OCI-LY3 (cell line): ENCODE data around the gene PLA2G4C.
A peak's percentile ranks its signal among the peaks of the same experiment; 100 is the strongest.

Source experiments
- H2AFZ ChIP-seq: fragments of 200-600, 300-600 bp; shearing (Covaris generic); 2 replicates; pipeline ENCODE4 v1.6.0; 2014; ENCODE audit warnings: antibody characterized with exemption, low read depth, low read length
- H3K27ac ChIP-seq: fragments of 200-600, 300-600 bp; sonication (generic); 2 replicates; pipeline ENCODE4 v1.5.1; 2014; ENCODE audit warnings: mild to moderate bottlenecking, low read length, moderate library complexity, mixed read lengths
- H3K27me3 ChIP-seq: fragments of 200-600, 300-600 bp; sonication (generic); 2 replicates; pipeline ENCODE4 v1.6.1; 2014; ENCODE audit warnings: low read depth, low read length, mixed read lengths
- H3K36me3 ChIP-seq: fragments of 200-600, 300-600 bp; sonication (generic); replicated peaks from 2 replicates; pipeline ENCODE3; 2014; ENCODE audit warnings: low read depth, low read length, mixed read lengths
- H3K4me1 ChIP-seq: fragments of 300-600, 200-600 bp; sonication (generic); 2 replicates; pipeline ENCODE4 v1.6.1; 2014; ENCODE audit warnings: low read length, mixed read lengths
- H3K4me2 ChIP-seq: fragments of 200-600, 300-600 bp; sonication (generic); 2 replicates; pipeline ENCODE4 v1.6.1; 2014; ENCODE audit warnings: low read length, mixed read lengths
- H3K4me3 ChIP-seq: fragments of 300-600, 200-600 bp; sonication (generic); 2 replicates; pipeline ENCODE4 v1.5.1; 2014; ENCODE audit warnings: antibody characterized with exemption, mild to moderate bottlenecking, low read length, moderate library complexity
- H3K79me2 ChIP-seq: fragments of 300-600, 200-600 bp; shearing (Covaris generic); 2 replicates; pipeline ENCODE4 v1.6.1; 2014; ENCODE audit warnings: mild to moderate bottlenecking, low read length, mixed read lengths
- H3K9ac ChIP-seq: fragments of 300-600, 200-600 bp; shearing (Covaris generic); 2 replicates; pipeline ENCODE4 v1.6.0; 2014; ENCODE audit warnings: mild to moderate bottlenecking, low read length, moderate library complexity
- H3K9me3 ChIP-seq: fragments of 200-600, 300-600 bp; shearing (Covaris generic); 2 replicates; pipeline ENCODE4 v1.6.1; 2014; ENCODE audit warnings: low read length, mixed read lengths; ENCODE audit not compliant: insufficient read depth
- H4K20me1 ChIP-seq: fragments of 200-600, 300-600 bp; sonication (generic); 2 replicates; pipeline ENCODE4 v1.6.1; 2016; ENCODE audit warnings: low read length, mixed read lengths; ENCODE audit not compliant: insufficient read depth
- CTCF ChIP-seq: fragments of 200-600, 300-600 bp; sonication (generic); IDR thresholded peaks from 2 replicates; pipeline ENCODE4 v1.5.1; 2014; ENCODE audit warnings: antibody characterized with exemption, low read length, low read depth
- EZH2phosphoT487 ChIP-seq: fragments of 200-600 bp; shearing (Covaris generic); IDR thresholded peaks from 2 replicates; pipeline ENCODE4 v1.6.1; 2018; ENCODE audit warnings: antibody characterized with exemption, mixed run types, low read depth

PLA2G4C gene

DNA sequence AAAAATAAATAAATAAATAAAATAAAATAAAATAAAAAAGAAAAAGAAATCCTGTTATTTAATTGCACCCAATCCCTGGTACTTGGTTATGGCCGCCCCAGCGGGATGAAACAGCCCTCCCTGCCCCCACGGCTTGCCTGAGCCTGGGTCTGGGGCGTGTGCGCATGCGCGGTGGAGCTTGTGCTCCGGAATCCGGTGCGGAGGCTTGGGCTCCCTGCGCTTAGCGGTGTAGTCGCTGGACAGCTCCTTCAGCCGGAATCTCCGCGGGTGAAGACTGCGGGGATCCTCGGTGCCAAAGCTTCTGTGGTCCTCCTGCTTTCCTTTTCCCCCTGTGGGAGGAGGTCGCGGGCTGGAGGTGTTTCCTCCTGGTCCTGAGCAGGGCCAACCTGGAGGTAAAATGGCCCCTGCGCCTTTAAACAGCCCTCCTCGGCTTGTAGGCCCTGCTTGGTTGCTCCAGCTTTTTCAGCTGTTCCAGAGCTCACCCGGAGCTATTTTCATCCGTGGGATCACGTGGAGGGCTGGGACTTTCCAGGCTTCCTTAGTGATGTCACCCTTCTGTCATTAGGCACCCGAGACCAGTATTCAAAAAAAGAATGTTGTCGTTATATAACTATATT lies at the start of gene PLA2G4C:
Gene PLA2G4C (minus strand): TSS at position 468 of the 617 bp plus-strand sequence. CDS start 4,288 bp downstream, outside the sequence.
- peaks cover 8% of the 10 kb centered on the region for H3K36me3 ChIP-seq
- no peaks in the 10 kb centered on the region for H4K20me1 ChIP-seq
- H3K4me3 ChIP-seq: peak within 1 kb of the TSS; percentile 95
- H3K27ac ChIP-seq: peak within 1 kb of the TSS; percentile 74
- peak within 1 kb of the TSS; percentile 85 for H3K4me2 ChIP-seq
- TF ChIP-seq EZH2phosphoT487 (no peak), CTCF (no peak)
- peak within 1 kb of the TSS; percentile 98 for H2AFZ ChIP-seq
- peaks cover 12% of the 10 kb centered on the region for H3K4me1 ChIP-seq
- H3K9me3 ChIP-seq: no peaks in the 10 kb centered on the region
- H3K27me3 ChIP-seq: no peaks in the 10 kb centered on the region
- no peaks in the 10 kb centered on the region for H3K79me2 ChIP-seq
- H3K9ac ChIP-seq: peak within 1 kb of the TSS; percentile 94

- Histone ChIP-seq H3K27me3 (no peaks in the 10 kb centered on the region), H3K4me1 (no peaks in the 10 kb centered on the region), H3K27ac (no peak overlapping the region), H3K36me3 (peaks cover 49% of the 10 kb centered on the region), H4K20me1 (0 out of 2 replicates have a peak, but pooled peaks cover 4% of the 10 kb centered on the region), H2AFZ (no peak overlapping the region), H3K79me2 (no peaks in the 10 kb centered on the region), H3K4me3 (no peak overlapping the region), H3K9ac (no peak overlapping the region), H3K9me3 (no peaks in the 10 kb centered on the region), H3K4me2 (no peak overlapping the region)
- TF ChIP-seq EZH2phosphoT487: no peak
- 0 out of 2 replicates have a peak, but pooled peaks have one; percentile 6 for TF ChIP-seq CTCF
These were observed 47.7 kb upstream of the PLA2G4C start for GRCh38 chr19:48158210-48158790.

DNA sequence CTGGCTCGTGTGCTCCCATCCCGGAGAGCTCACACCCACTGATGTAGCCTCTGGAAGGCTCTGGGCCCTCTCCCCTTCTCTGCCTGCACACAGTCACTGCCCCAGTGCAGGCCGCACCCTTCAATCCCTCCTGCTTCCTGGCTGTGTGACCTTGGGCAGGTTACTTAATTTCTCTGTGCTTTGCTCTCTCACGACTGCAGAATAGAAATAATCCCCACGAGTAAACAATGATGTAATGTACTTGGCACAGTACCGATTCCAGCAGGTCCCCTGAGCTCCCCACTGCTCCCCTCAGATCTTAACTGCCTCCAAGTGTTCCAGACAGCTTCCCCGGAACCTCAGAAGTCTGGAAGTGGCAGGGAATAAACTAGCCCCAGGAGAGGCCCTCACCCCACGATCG lies 43.4 kb upstream of the PLA2G4C start:
- no peak overlapping the region for H3K9ac ChIP-seq
- no peak overlapping the region for H3K4me3 ChIP-seq
- no peaks in the 10 kb centered on the region for H3K27me3 ChIP-seq
- no peak overlapping the region for H3K4me2 ChIP-seq
- 0 out of 2 replicates have a peak, but pooled peaks cover 4% of the 10 kb centered on the region for H4K20me1 ChIP-seq
- TF ChIP-seq CTCF: no peak
- no peak for TF ChIP-seq EZH2phosphoT487
- H3K4me1 ChIP-seq: no peaks in the 10 kb centered on the region
- no peak overlapping the region for H3K27ac ChIP-seq
- H3K36me3 ChIP-seq: peaks cover 37% of the 10 kb centered on the region
- H3K9me3 ChIP-seq: no peaks in the 10 kb centered on the region
- H2AFZ ChIP-seq: no peak overlapping the region
- H3K79me2 ChIP-seq: no peaks in the 10 kb centered on the region

- Histone ChIP-seq H3K79me2 (no peaks in the 10 kb centered on the region), H4K20me1 (0 out of 2 replicates have a peak, but pooled peaks cover 4% of the 10 kb centered on the region), H3K27ac (no peak overlapping the region), H3K36me3 (peaks cover 31% of the 10 kb centered on the region), H3K9ac (no peak overlapping the region), H3K4me1 (no peaks in the 10 kb centered on the region), H3K4me2 (no peak overlapping the region), H3K4me3 (no peak overlapping the region), H3K9me3 (no peaks in the 10 kb centered on the region), H3K27me3 (no peaks in the 10 kb centered on the region), H2AFZ (no peak overlapping the region)
- TF ChIP-seq EZH2phosphoT487 (no peak), CTCF (peak; percentile 90)
These were observed 41.9 kb upstream of the PLA2G4C start for GRCh38 chr19:48152551-48152950.
